H9 (cell line): ENCODE data around the gene MRPL23. TPM values are rescaled to one million over a fixed set of nuclear protein-coding genes. Genes with fewer than 3 reads are reported as not detected.

Experiments used
- DNase-seq: peaks from one replicate; pipeline ENCODE4 v3.0.0-alpha.2; 2017
- H2AFZ ChIP-seq: one replicate; pipeline ENCODE4 v1.6.1; 2013; ENCODE audit warnings: mild to moderate bottlenecking, low read length, control low read depth, moderate library complexity
- H2AK5ac ChIP-seq: 2 replicates; pipeline ENCODE4 v1.6.1; 2013; ENCODE audit warnings: low read length, control low read depth, mixed read lengths; ENCODE audit not compliant: insufficient read length
- H2BK120ac ChIP-seq: one replicate; pipeline ENCODE4 v1.6.1; 2013; ENCODE audit warnings: low read depth, mild to moderate bottlenecking, low read length, control low read depth, inconsistent platforms; ENCODE audit not compliant: poor library complexity, severe bottlenecking
- H2BK12ac ChIP-seq: 2 replicates; pipeline ENCODE4 v1.6.1; 2013; ENCODE audit warnings: low read length, control low read depth, mixed read lengths, low read depth; ENCODE audit not compliant: insufficient read length
- H2BK15ac ChIP-seq: 2 replicates; pipeline ENCODE4 v1.6.1; 2013; ENCODE audit warnings: low read depth, low read length, control low read depth
- H2BK20ac ChIP-seq: one replicate; pipeline ENCODE4 v1.6.1; 2013; ENCODE audit warnings: low read depth, mild to moderate bottlenecking, low read length, control low read depth, inconsistent platforms; ENCODE audit not compliant: poor library complexity, severe bottlenecking
- H2BK5ac ChIP-seq: 2 replicates; pipeline ENCODE4 v1.6.1; 2013; ENCODE audit warnings: low read length, control low read depth, mixed read lengths; ENCODE audit not compliant: insufficient read length
- H3K14ac ChIP-seq: 2 replicates; pipeline ENCODE4 v1.6.1; 2013; ENCODE audit warnings: low read length, control low read depth; ENCODE audit not compliant: insufficient read depth
- H3K18ac ChIP-seq: 2 replicates; pipeline ENCODE4 v1.6.1; 2013; ENCODE audit warnings: low read depth, mild to moderate bottlenecking, mixed read lengths, low read length, control low read depth; ENCODE audit not compliant: insufficient read length
- H3K23ac ChIP-seq: 2 replicates; pipeline ENCODE4 v1.6.1; 2013; ENCODE audit warnings: low read length, control low read depth, mixed read lengths, low read depth; ENCODE audit not compliant: insufficient read length
- H3K23me2 ChIP-seq: 2 replicates; pipeline ENCODE4 v1.6.1; 2013; ENCODE audit warnings: low read depth, mild to moderate bottlenecking, mixed read lengths, low read length, control low read depth; ENCODE audit not compliant: insufficient read length, poor library complexity, severe bottlenecking
- H3K27ac ChIP-seq: 2 replicates; pipeline ENCODE4 v1.5.1; 2013; ENCODE audit warnings: low read length, control low read depth, mixed read lengths, low read depth; ENCODE audit not compliant: insufficient read length
- H3K27me3 ChIP-seq: 2 replicates; pipeline ENCODE4 v1.6.1; 2013; ENCODE audit warnings: low read length, control low read depth, inconsistent platforms; ENCODE audit not compliant: insufficient read depth
- H3K4ac ChIP-seq: 2 replicates; pipeline ENCODE4 v1.6.1; 2013; ENCODE audit warnings: low read depth, mild to moderate bottlenecking, control low read depth, inconsistent platforms, low read length, moderate library complexity
- H3K4me1 ChIP-seq: 2 replicates; pipeline ENCODE4 v1.6.1; 2013; ENCODE audit warnings: low read length, control low read depth, inconsistent platforms; ENCODE audit not compliant: insufficient read depth
- H3K4me2 ChIP-seq: 2 replicates; pipeline ENCODE4 v1.6.1; 2013; ENCODE audit warnings: low read length, control low read depth, mixed read lengths; ENCODE audit not compliant: insufficient read length, insufficient read depth
- H3K56ac ChIP-seq: 2 replicates; pipeline ENCODE4 v1.6.1; 2013; ENCODE audit warnings: low read depth, mild to moderate bottlenecking, mixed read lengths, low read length, control low read depth; ENCODE audit not compliant: insufficient read length
- H3K79me1 ChIP-seq: 2 replicates; pipeline ENCODE4 v1.6.1; 2013; ENCODE audit warnings: low read depth, mild to moderate bottlenecking, moderate library complexity, low read length, control low read depth, inconsistent platforms; ENCODE audit not compliant: insufficient read depth, poor library complexity, severe bottlenecking
- H3K79me2 ChIP-seq: 2 replicates; pipeline ENCODE4 v1.6.1; 2013; ENCODE audit warnings: low read length, control low read depth, inconsistent platforms; ENCODE audit not compliant: insufficient read depth
- H3K9ac ChIP-seq: 2 replicates; pipeline ENCODE4 v1.6.1; 2013; ENCODE audit warnings: low read length, control low read depth, mixed read lengths; ENCODE audit not compliant: insufficient read length; ENCODE audit errors: extremely low read depth
- H3K9me3 ChIP-seq: one replicate; pipeline ENCODE4 v1.6.1; 2013; ENCODE audit warnings: low read depth, low read length, inconsistent platforms; ENCODE audit not compliant: control insufficient read depth
- H3T11ph ChIP-seq: one replicate; pipeline ENCODE4 v1.6.1; 2013; ENCODE audit warnings: mild to moderate bottlenecking, low read length, control low read depth, inconsistent platforms
- H4K20me1 ChIP-seq: one replicate; pipeline ENCODE4 v1.6.1; 2013; ENCODE audit not compliant: control insufficient read depth, insufficient read length, insufficient read depth
- H4K5ac ChIP-seq: 2 replicates; pipeline ENCODE4 v1.6.1; 2013; ENCODE audit warnings: low read depth, mild to moderate bottlenecking, mixed read lengths, low read length, control low read depth; ENCODE audit not compliant: insufficient read length
- H4K8ac ChIP-seq: replicated peaks from 2 replicates; pipeline ENCODE4 v1.6.1; 2013; ENCODE audit warnings: low read length, control low read depth, mixed read lengths, low read depth; ENCODE audit not compliant: insufficient read length
- H4K91ac ChIP-seq: 2 replicates; pipeline ENCODE4 v1.6.1; 2013; ENCODE audit warnings: low read depth, mild to moderate bottlenecking, moderate library complexity, mixed read lengths, low read length, control low read depth; ENCODE audit not compliant: insufficient read length
- H3K27ac Mint-ChIP-seq, 3 experiments: 2 replicates in 2 of 3; 3 replicates in 1 of 3; pipeline ENCODE4 v1.8.0; 2020 to 2021; ENCODE audit warnings: mixed read lengths in 3 of 3, mild to moderate bottlenecking in 1 of 3, moderate library complexity in 1 of 3
- H3K27me3 Mint-ChIP-seq: 2 replicates; pipeline ENCODE4 v1.8.0; 2021; ENCODE audit warnings: low read depth, mild to moderate bottlenecking, moderate library complexity, mixed read lengths
- H3K36me3 Mint-ChIP-seq, 3 experiments: 2 replicates in 2 of 3; 3 replicates in 1 of 3; pipeline ENCODE4 v1.8.0; 2020 to 2021; ENCODE audit warnings: low read depth in 3 of 3, mixed read lengths in 3 of 3; ENCODE audit not compliant: insufficient read depth in 1 of 3
- H3K4me1 Mint-ChIP-seq, 2 experiments: 2 replicates each; pipeline ENCODE4 v1.8.0; 2020; ENCODE audit warnings: mixed read lengths in 2 of 2
- H3K4me3 Mint-ChIP-seq, 2 experiments: 2 replicates in 1 of 2; 3 replicates in 1 of 2; pipeline ENCODE4 v1.8.0; 2020 to 2021; ENCODE audit warnings: mild to moderate bottlenecking in 2 of 2, mixed read lengths in 2 of 2, moderate library complexity in 1 of 2
- H3K9me3 Mint-ChIP-seq, 2 experiments: 2 replicates in 1 of 2; 3 replicates in 1 of 2; pipeline ENCODE4 v1.8.0; 2020; ENCODE audit warnings: mild to moderate bottlenecking in 2 of 2, mixed read lengths in 2 of 2, moderate library complexity in 1 of 2
- CTCF ChIP-seq: fragments of 200-600 bp; sonication (generic); conservative IDR thresholded peaks from 3 replicates; pipeline ENCODE4 v1.8.0; 2021; ENCODE audit warnings: antibody characterized with exemption, mild to moderate bottlenecking
- WGBS: extraction: QIAGEN DNeasy Blood & Tissue Kit; methylation state at CpG from one replicate; pipeline ENCODE4 v1.1.7; 2013; ENCODE audit warnings: missing lambda C conversion rate, low lambda C conversion rate, mixed read lengths; ENCODE audit not compliant: insufficient read length; ENCODE audit errors: extremely low coverage; 5-methylcytosine and 5-hydroxymethylcytosine counted together
- total RNA-seq: library from RNA; stranded (reverse); gene quantifications from 2 replicates; pipeline ENCODE4 v1.2.1, GENCODE V29; 2021

Gene MRPL23
- total RNA-seq, 1 experiment from 2014 or later = 67.3 TPM

- Histone ChIP-seq H3K27ac (no peak overlapping the region), H3K14ac (no peak overlapping the region), H3K4me2 (no peak overlapping the region), H2AK5ac (no peak overlapping the region), H2BK120ac (no peak overlapping the region), H2BK20ac (no peak overlapping the region), H3K23ac (no peak overlapping the region), H3K4ac (no peak overlapping the region), H4K20me1 (no peaks in the 10 kb centered on the region), H3T11ph (no peak overlapping the region), H3K23me2 (peaks cover 3% of the 10 kb centered on the region), H3K27me3 (no peaks in the 10 kb centered on the region), H3K9me3 (no peaks in the 10 kb centered on the region), H3K9ac (no peak overlapping the region), H3K18ac (no peak overlapping the region), H3K79me1 (no peaks in the 10 kb centered on the region), H2BK5ac (no peak overlapping the region), H3K79me2 (no peaks in the 10 kb centered on the region), H2AFZ (no peak overlapping the region), H4K5ac (no peak overlapping the region), H2BK15ac (no peak overlapping the region), H2BK12ac (no peak overlapping the region), H3K4me1 (no peaks in the 10 kb centered on the region), H4K91ac (no peak overlapping the region), H4K8ac (no peak overlapping the region), H3K56ac (no peak overlapping the region)
- no peak overlapping the region for H3K4me3 Mint-ChIP-seq
- H3K4me1 Mint-ChIP-seq = peaks cover 3 to 6% of the 10 kb centered on the region in 2 experiments; a peak in 3 of 4 replicates
- DNase-seq = no peak
- peaks cover 16% of the 10 kb centered on the region for H3K27me3 Mint-ChIP-seq
- H3K9me3 Mint-ChIP-seq = no peaks in the 10 kb centered on the region; a peak in 1 of 5 replicates
- H3K27ac Mint-ChIP-seq = no peak overlapping the region
- no peak for TF ChIP-seq CTCF
- no CpG with 5 or more reads among the region's 17 CpGs for WGBS
- no peaks in the 10 kb centered on the region for H3K36me3 Mint-ChIP-seq
Observed at GRCh38 chr11:1924181-1924580, 23.0 kb upstream of the MRPL23 start.
